ENCODE measurements around the gene SLC66A3. TPM values are rescaled to one million over a fixed set of nuclear protein-coding genes. Genes with fewer than 3 reads are reported as not detected.

Gene SLC66A3
- total RNA-seq, 4 donors from 2014 or later: 30.3 to 101 (median 39.7) TPM

GRCh38 chr2:11144077-11144737 is 11.1 kb upstream of the SLC66A3 start:
- H3K36me3 ChIP-seq: no peaks in the 10 kb centered on the region
- TF ChIP-seq CTCF (IDR thresholded peaks at IDR 0.05) (no peak), POLR2AphosphoS5 (IDR thresholded peaks at IDR 0.05) (no peak), EP300 (IDR thresholded peaks at IDR 0.05) (no peak), POLR2A (IDR thresholded peaks at IDR 0.05) (no peak)
- H3K4me1 ChIP-seq: no peaks in the 10 kb centered on the region
- no peaks in the 10 kb centered on the region for H3K9me3 ChIP-seq
- WGBS: 83% methylated on average over 7 of the region's 7 CpGs
- peaks cover 6% of the 10 kb centered on the region for H3K27me3 ChIP-seq
- DNase-seq (ENCODE audit: low spot score in 2 of 2): no peak
- H3K4me3 ChIP-seq: no peak overlapping the region
- H3K27ac ChIP-seq: no peak overlapping the region

- Histone ChIP-seq H3K36me3 (no peaks in the 10 kb centered on the region), H3K27ac (no peak overlapping the region), H3K9me3 (no peaks in the 10 kb centered on the region), H3K4me3 (no peak overlapping the region), H3K27me3 (peaks cover 6% of the 10 kb centered on the region), H3K4me1 (no peaks in the 10 kb centered on the region)
- no peak for DNase-seq (ENCODE audit: low spot score in 2 of 2)
- TF ChIP-seq POLR2A (IDR thresholded peaks at IDR 0.05): no peak
- TF ChIP-seq EP300 (IDR thresholded peaks at IDR 0.05): no peak
- no peak for TF ChIP-seq POLR2AphosphoS5 (IDR thresholded peaks at IDR 0.05)
- TF ChIP-seq CTCF (IDR thresholded peaks at IDR 0.05): no peak
- WGBS: 80% methylated on average over 6 of the region's 6 CpGs
These were observed 10.6 kb upstream of the SLC66A3 start for GRCh38 chr2:11144738-11145079.

- no peaks in the 10 kb centered on the region for H3K36me3 ChIP-seq
- no peak for DNase-seq (ENCODE audit: low spot score in 2 of 2)
- 78% methylated on average over 1 of the region's 1 CpG for WGBS
- no peak overlapping the region for H3K4me3 ChIP-seq
- H3K27ac ChIP-seq: no peak overlapping the region
- H3K4me1 ChIP-seq: no peaks in the 10 kb centered on the region
- TF ChIP-seq POLR2AphosphoS5 (IDR thresholded peaks at IDR 0.05) (no peak), POLR2A (IDR thresholded peaks at IDR 0.05) (no peak), CTCF (IDR thresholded peaks at IDR 0.05) (no peak), EP300 (IDR thresholded peaks at IDR 0.05) (no peak)
- H3K9me3 ChIP-seq: no peaks in the 10 kb centered on the region
- peaks cover 6% of the 10 kb centered on the region for H3K27me3 ChIP-seq
These were observed 9.9 kb upstream of the SLC66A3 start for GRCh38 chr2:11145350-11145749.

GRCh38 chr2:11146076-11146475 is 9.2 kb upstream of the SLC66A3 start:
- Histone ChIP-seq H3K4me1 (no peaks in the 10 kb centered on the region), H3K27ac (no peak overlapping the region), H3K4me3 (no peak overlapping the region), H3K9me3 (no peaks in the 10 kb centered on the region), H3K27me3 (peaks cover 6% of the 10 kb centered on the region), H3K36me3 (no peaks in the 10 kb centered on the region)
- TF ChIP-seq CTCF (IDR thresholded peaks at IDR 0.05): no peak
- no peak for TF ChIP-seq POLR2AphosphoS5 (IDR thresholded peaks at IDR 0.05)
- TF ChIP-seq POLR2A (IDR thresholded peaks at IDR 0.05): no peak
- no peak for TF ChIP-seq EP300 (IDR thresholded peaks at IDR 0.05)
- no peak for DNase-seq (ENCODE audit: low spot score in 2 of 2)
- WGBS: 84% methylated on average over 3 of the region's 3 CpGs

- H3K9me3 ChIP-seq: no peaks in the 10 kb centered on the region
- no peak overlapping the region for H3K27ac ChIP-seq
- peaks cover 6% of the 10 kb centered on the region for H3K27me3 ChIP-seq
- no peaks in the 10 kb centered on the region for H3K36me3 ChIP-seq
- no peaks in the 10 kb centered on the region for H3K4me1 ChIP-seq
- TF ChIP-seq CTCF (IDR thresholded peaks at IDR 0.05): no peak
- no peak for TF ChIP-seq POLR2A (IDR thresholded peaks at IDR 0.05)
- TF ChIP-seq EP300 (IDR thresholded peaks at IDR 0.05): no peak
- no peak for TF ChIP-seq POLR2AphosphoS5 (IDR thresholded peaks at IDR 0.05)
- DNase-seq (ENCODE audit: low spot score in 2 of 2): no peak
- 47% methylated on average over 2 of the region's 3 CpGs for WGBS
- H3K4me3 ChIP-seq: no peak overlapping the region
These were observed 8.0 kb upstream of the SLC66A3 start for GRCh38 chr2:11147263-11147662.
